CMK (cell line): ENCODE data around the gene DYNC1I1.

Experiments
- DNase-seq: peaks from one replicate; pipeline ENCODE4 v3.0.0-alpha.2; 2010; ENCODE audit warnings: low read depth

Gene DYNC1I1

DNA sequence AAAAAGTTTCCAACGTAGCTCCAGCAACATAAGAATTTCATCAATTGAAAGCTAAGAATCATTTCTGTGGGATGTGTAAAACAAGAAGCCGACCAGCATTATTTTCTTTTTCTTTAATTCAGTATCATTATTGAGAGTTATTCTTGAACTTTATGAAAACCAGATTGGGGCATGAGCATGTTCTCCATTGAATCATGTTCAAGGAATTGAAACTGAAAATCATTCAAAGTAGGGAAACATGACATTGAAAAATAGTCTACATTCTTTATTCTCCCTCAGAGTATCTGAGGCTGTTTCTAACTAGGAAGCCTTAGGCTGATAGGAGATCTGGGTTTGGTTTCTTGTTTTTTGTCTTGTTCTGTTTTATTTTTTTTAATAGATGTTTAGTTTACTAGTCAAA, 253.7 kb downstream of the DYNC1I1 start:
- no peak for DNase-seq

DNA sequence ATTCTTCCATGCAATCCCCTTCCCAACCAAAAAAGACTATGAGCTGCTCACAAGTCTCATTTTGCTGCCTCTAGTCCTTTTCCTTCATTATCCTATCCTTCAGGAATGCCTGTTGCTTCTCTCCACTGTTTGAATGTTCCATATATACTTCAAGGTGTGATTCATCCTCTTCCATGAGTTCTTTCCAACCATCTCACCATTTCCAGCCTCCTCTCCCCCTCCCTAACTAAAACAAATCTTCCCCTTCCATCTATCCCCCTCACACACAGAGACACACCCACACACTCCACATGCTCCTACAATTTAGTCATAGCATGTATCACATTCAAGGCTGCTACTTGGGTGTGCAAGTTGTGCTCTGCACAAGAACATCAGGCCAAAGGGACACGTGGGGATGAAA, 254.3 kb downstream of the DYNC1I1 start:
- DNase-seq: no peak

DNA sequence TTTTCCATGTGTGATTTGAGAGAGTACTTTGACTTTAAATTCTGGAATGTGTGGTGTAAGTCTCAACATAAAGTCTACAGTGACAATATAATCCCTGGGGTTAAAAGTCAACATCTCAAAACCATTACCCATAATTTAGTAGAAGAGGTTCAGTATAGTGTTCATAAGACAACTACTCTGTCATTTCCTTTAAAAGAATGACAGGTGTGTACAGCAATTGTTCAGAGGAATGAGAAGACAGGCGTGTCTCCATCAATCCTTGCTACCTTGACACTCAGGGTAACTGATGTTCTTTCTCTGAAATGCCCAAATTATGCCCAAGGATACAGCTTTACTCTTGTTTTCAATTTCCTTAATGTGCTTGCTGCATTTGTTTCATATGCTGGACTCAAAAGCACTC, 256.4 kb downstream of the DYNC1I1 start:
- DNase-seq: no peak

DNA sequence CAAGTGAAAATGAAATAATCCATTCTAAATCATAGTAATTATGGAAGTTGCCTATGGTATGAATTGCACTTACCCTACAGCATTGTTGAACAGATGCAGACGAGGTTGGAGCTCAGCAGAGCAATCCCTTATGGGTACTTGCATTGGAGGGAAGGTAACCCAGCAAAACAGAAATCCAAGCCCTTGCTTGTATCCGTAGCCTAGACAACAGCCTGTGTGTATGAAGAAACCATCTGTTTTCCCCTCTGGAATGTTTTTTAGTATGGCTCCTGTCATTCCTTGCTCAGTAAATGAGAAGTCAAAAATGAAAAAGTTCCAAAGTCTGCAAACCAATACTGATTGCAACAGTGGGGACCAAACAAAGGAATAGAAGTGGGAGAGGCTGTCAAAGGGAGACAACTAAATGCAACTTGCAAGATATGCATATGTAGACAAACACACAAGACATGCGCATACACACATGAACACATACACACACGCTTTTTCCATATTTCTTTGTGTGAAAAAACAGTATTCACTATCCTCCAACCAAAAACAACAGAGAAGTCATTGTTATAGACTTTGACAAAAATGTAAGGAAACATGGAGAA, 260.8 kb downstream of the DYNC1I1 start:
- DNase-seq: no peak

DNA sequence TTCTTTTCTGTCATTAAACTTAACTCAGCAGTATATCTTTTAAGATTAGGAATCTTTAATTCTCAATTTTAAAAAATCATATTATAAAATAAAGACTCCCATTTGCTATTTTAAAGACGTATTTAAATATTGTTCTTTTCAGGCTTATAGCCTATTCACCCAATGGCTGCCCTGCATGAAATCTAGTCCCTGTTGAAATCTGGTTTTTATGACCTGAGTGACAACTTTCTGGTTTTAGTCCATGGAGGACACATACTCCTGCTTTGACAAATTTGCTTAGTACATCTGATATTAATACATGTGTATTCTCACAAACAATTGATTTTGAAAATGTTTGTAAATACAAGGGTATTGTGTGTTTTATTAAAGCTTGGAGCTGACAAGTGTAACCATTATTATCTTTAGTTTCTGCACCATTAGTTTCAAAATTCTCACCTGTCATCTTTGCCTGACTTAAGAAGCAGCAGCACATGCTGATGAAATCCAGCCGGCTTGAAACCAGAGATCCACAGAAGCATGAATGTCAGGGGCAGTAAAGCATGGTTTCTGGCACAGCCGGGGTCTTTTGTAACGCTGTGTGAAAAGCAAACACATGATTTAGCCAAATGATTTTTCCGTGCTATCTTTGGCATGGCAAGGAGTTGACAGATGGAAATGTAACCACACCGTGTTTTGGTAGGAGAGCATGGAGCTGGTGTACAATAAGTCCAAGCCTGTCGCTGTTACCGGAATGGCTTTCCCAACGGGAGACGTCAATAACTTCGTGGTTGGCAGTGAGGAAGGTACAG, 262.8 kb downstream of the DYNC1I1 start:
- no peak for DNase-seq

DNA sequence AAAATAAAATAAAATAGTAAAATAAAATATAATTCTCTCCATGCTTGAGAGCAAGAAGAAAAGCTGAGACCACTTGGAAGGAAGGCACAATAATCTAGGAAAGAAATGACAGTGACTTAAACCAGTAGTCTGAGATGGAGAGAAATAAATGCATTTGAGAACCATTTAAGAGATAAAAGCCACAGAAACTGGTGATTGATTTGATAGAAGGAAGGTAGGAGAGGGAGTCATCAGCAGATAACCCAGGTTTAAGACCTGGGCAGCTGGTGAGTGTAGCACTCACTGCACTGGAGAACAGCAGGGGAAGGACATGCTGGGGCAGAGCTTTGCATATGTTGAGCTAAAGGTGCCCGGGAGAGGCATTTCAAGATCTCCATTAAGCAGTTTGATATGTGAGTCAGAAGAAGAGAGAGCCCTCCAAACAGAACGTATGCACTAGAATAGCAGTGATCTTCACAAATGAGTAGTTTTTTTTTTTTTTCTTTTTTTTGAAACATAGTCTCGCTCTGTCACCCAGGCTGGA, 268.0 kb downstream of the DYNC1I1 start:
- no peak for DNase-seq

DNA sequence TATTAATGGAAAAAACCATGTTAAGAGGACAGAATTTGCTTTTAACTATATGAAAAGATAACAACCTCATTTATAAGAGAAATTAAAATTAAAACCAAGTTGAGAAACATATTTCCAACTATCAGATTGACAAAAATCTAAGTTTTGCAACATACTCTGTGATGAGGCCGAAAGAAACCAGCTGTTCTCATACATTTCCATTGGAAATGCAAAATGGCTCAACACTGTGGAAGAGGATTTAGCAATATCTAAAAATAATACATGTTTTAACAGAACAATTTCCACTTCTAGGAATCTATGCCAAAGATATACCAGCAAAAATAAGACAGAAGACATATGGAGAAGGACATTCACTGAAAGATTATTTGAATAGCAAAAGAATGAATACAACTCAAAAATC, 268.8 kb downstream of the DYNC1I1 start:
- no peak for DNase-seq

DNA sequence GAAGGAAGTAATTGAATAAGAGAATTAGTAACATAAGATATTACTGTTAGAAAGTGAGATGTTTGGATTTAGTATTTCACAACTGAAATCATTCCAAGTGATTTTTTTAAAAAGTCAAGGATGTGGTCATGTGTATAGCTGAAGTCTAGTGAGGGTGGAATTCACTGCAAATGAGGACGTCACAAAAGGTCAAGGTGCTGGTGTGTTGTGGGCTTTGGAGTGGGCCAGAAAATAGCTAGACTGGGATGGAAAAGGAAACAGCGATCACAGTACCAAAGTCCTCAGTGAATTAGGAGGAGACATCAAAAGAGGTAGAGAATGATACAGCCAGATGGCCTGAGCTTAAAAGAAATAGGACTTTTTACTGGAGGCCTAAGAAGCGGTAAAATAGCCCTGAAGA, 272.8 kb downstream of the DYNC1I1 start:
- DNase-seq: no peak

DNA sequence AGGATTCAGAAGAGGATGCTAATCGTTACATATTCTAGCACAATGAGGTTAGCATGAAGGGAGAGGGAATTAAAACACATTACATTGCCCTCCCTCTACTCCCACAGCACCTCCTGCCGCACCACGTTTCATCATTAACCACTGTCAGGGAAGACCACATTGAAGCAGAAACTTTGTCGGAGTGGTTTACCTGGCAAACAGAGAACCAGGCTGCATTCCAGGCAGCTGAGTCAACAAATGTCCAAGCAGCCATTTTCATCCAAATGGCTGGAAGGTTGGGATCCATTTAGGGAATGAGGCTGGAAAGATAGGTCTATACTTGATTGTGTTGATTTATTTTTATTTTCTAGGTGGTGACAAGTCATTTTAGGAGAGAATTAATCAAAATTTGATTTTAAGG, 273.6 kb downstream of the DYNC1I1 start:
- no peak for DNase-seq

DNA sequence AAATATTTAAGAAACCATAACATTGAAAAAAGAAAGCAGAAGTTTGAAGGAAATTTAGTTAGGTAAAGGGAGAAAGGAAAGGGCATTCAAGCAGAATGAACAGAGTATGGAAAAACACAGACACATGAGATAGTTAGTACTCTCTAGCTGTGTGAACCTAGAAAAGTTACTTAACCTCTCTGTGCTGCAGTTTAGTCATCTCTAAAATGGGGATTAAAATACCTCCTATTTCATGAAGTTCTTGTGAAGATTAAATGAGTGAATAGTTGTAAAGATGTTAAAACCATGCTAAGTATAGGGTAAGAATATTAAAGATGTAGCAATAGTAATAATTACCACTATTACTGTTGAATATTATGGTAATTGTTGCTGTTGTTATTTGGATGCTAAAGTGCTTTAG, 279.9 kb downstream of the DYNC1I1 start:
- DNase-seq: no peak

DNA sequence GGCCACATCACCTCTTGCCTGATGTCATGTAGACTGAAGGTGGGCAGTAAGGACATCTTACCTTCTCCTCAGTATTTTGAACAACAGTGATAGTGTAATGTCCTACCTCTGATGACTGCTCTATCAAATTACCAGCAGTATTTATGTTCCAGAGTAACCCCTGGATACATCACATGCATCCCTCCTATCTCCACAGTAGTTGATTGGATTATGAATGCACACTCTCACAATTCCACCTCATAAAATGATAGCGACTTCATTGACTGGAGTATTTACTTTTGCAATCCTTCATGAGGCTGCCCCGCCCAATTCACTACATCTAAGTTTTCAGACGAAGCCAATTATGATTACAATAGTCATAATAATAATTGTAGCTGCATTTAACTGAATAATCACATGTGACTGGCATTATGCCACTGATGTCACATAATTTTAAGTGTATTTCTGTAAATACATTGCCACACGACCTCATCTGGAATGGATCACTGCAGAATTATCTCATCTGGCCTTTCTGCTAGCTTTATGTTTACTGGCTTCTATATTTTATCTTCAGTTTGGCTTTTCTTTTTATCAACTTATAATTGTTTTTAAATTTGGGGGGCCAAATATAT, 280.6 kb downstream of the DYNC1I1 start:
- DNase-seq: no peak

DNA sequence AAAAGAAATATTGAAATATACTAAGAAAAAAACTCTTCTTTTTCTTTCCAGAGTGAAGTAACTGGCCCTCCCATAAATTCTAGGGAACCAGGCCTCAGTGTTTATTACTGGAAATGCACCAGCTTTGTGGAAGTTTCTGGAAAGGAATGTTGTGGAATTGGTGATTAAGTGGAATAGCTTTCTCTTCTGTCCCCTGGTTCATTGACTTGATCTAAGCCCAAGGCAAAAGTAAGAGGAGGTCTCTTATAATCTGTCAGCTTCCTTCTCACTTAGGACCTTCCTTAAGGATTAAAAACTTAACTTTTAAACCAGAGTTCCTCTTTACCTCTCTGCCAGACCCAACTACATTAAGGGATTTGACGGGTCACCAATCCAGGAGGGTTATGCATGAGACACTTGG, 283.4 kb downstream of the DYNC1I1 start:
- DNase-seq: no peak

DNA sequence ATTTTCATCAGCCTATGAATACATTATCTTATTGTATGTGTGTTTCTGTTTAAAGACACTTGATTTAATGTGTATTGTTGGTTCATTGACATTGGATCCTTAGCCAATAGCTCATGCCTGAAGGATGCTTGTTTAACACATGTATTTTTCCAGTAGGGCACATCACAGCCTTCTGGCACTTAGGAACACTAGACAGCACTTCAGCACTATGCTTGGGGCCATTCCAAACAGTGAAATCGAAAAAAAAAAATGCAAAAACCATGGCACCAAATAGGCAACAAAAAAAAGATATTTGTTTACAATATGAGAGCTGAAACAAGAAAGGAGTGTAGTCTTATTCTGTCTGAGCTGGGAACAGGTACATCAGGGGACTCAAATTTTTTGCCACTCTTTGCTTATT, 286.7 kb downstream of the DYNC1I1 start:
- no peak for DNase-seq

DNA sequence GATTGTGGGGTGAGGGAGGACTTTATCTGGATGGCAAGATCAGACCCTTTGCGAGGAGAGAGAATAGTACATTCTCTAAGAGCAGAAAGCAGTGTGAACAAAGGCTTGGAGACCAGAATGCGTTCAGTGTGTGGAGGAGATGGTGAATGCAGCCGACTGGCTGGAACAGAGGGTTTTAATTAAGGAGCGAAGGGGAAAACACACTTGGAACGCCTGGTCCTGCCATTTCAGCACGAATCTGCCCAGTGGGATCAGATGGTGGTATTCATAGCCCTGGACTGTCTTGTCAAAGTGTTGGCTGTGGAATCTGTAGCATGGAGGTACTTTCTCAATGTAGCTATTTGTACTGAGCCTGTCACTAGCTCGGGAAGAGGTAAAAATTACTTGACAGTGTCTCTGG, 288.7 kb downstream of the DYNC1I1 start:
- DNase-seq: no peak

DNA sequence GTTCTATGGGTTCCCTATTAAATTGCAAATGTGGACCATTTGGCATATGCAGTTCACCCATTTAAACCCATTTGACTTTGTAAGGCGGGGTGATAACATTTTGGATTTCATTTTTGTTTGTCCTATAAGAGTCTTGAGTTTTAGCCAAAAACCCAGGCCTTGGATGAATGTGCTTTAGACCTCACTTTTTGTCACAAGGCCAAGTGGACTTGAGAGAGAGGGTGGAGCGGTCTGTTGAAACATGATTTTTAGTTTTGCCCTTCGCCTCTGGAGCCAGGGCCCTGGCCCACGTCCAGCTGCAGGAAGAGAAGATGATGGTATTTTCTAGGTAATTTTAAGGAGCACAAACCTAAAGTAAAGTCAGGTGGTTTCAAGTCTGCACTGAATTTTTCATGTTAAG, 289.5 kb downstream of the DYNC1I1 start:
- DNase-seq: no peak

DNA sequence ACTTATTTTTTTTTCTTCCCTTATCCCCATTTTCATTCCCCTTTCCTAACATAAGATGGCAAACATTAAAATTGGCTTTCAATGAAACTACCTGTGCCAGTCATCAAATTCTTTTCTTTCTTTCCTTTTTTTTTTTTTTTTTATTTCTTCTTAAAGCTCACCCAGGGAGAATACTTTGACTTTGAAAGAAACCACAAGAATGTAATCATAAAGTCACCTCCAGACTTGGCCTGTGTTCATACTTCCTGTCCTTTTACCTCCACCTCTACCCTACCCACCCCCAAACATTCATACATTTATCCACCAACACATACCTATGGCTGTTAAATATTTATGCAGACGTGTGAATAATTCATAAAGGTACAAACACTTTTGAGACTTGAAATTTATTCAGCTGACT, 295.0 kb downstream of the DYNC1I1 start:
- DNase-seq: no peak

DNA sequence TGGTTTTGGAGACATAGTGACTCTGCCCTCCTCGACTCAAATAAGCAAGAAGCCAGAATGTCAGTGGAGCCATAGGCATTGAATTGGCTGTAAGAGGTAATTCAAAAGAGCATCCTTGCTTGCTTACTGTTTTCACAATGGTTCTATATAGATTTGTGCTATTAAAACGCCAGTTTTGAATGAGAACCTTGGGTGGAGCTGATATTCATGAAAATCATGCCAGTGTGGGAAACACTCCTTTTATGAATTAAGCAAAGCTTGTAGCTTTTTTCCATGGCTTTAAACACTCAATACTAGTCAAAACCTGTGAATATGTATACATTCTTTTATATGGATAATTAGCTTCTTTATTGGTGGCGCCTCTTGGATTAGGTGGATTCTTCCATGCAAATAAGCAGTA, 297.0 kb downstream of the DYNC1I1 start:
- no peak for DNase-seq

DNA sequence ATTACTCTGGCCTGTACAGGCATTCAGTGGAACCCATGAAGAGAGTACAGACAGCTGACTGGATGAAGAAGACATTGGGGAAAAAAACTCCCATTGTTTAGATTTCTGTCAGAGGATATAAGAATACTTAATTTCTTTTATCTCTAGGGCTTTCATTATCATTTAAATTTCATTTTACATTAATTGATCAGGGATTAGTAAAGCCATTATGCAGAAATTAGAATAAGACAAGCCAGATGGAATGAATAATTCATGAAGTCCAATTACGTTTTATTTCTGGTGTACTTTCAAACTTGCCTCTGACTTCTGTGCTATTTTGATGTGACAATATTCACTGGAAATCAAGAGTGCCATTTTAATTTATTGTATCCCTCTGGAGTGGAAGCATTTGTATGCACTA, 302.5 kb downstream of the DYNC1I1 start:
- DNase-seq: no peak

DNA sequence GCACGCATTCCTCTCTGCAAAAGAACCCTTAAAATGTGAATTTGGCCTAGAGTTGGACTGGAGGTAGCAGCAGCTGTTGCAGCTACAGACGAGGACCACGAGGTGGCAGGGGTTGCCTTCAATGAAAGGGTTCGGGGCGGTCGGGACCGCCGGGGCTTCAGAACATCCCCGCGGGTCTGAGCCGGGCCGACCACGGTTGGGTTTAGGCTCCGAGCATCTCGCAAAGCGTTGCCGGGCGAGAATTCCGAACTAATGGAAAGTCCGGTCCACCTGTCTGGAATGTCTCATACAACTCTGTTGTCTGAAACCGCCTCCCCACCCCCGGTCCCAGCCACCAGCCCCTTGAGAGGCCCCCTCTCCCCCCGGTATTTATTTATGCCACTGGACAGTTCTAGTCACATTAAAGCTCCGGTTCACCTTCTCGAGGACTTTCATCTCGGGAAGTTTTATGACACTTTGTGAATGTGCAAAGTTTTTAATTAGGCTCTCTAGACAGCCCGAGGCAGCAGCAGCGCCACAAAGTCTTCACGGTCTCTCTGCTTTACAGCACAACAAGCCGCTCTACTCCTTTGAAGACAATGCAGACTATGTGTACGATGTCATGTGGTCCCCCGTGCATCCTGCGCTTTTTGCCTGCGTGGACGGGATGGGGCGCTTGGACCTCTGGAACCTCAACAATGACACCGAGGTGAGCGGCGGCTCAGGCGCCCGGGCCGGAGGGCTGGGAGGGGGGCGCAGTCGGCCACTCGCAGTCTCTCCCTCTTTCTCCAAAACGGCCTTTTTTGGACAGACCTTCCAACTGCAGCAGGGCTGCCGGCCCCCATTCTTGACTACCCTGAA, 303.4 kb downstream of the DYNC1I1 start:
- DNase-seq: no peak

DNA sequence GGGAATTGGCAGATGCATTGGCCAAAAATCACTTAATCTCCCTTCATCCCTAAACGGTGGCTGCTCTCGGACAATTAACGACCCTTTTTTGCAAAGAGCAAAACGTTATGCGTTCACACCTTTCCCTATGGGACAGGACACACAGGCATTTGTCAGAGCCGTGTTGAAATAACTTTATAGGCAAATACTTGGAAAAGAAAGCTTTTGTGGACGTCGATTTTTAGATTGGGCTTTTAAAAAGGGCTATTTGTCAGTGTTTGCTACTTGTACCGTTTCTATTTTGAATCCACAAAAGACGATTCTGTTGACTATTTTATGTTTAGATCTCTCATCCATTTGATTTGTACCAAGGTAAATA, 304.0 kb downstream of the DYNC1I1 start:
- DNase-seq: no peak

DNA sequence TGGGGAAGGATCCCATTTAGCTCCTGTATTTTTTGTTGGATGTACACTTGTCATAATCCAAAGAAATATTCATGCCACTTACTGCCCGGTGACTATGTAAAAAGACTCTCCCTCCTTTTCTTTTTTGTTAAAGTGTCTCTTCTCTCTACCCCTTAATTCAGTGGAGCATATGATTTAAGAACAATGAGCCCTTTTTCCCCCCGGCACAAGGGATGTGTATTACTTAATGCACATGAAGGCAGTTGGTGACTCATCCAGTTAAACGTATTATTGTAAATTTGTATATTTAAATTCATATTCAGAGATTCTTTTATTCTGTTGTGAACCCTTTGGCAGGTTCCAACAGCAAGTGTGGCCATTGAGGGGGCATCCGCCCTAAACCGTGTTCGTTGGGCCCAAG, 307.7 kb downstream of the DYNC1I1 start:
- DNase-seq: no peak

DNA sequence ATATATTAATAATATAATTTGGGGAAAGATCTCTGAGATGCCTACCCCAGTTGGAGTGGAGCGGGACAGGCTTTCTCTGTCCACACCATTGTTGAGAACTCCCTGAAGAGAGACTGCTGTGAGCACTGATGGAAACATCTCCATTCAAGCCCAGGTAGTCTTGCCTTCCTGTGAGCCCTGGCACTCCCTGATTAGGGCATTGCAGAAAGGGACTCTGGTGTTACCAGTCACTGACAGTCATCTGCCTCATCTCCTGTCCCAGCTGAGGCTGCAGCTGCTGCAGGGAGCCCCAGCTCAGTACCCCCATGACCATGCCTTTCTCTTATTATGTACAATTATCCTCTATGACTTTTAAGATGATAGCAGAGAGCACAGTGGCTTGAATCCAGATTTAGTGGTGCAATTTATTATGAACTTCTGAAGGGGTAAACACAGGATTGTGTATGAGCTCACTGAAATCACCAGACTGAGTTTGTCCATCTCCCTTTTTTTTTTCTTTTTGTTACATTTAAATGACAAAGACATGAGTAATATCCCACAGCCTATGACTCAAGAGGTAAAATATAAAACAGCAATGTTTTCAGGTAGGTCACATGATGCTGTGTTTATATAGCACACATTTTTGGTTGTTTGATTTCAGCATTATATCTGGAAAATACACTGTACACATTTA, 312.7 kb downstream of the DYNC1I1 start:
- no peak for DNase-seq
